Activated CD8-positive, alpha-beta memory T cell treated with anti-CD3 and anti-CD28 coated beads, Interleukin-2, amount 50 U/mL, for 24 hours (primary cell): ENCODE measurements around the gene COQ8A.
"Not testable (repeated sequence)": the region's sequence is repeated elsewhere in the genome, so short reads cannot be mapped to it uniquely, and the experiment has no call there.

Source experiments
- DNase-seq: peaks from one replicate; pipeline ENCODE4 v3.0.0-alpha.2; 2020; ENCODE audit errors: extremely low read depth

The COQ8A gene

GRCh38 chr1:226952118-226952441 lies 12.0 kb downstream of the COQ8A start:
- no peak for DNase-seq

GRCh38 chr1:226953175-226953800 lies 13.2 kb downstream of the COQ8A start:
- no peak for DNase-seq

- DNase-seq, result no peak
Measured at GRCh38 chr1:226954337-226954736, 14.2 kb downstream of the COQ8A start.

- DNase-seq, result no peak
Measured at GRCh38 chr1:226954777-226955176, 14.7 kb downstream of the COQ8A start.

GRCh38 chr1:226955857-226956256 lies 15.8 kb downstream of the COQ8A start:
- DNase-seq, result not testable (repeated sequence)

- no peak for DNase-seq
Measured at GRCh38 chr1:226956942-226957713, 17.0 kb downstream of the COQ8A start.

GRCh38 chr1:226957714-226958113 lies 17.6 kb downstream of the COQ8A start:
- no peak for DNase-seq

GRCh38 chr1:226958300-226958699 lies 18.2 kb downstream of the COQ8A start:
- DNase-seq, result no peak

- no peak for DNase-seq
Measured at GRCh38 chr1:226960256-226960655, 20.2 kb downstream of the COQ8A start.

GRCh38 chr1:226960944-226961765 lies 21.1 kb downstream of the COQ8A start:
- DNase-seq, result no peak

- DNase-seq, result no peak
Measured at GRCh38 chr1:226962421-226963391, 22.6 kb downstream of the COQ8A start.

GRCh38 chr1:226964068-226964425 lies 24.0 kb downstream of the COQ8A start:
- no peak for DNase-seq

GRCh38 chr1:226964611-226965486 lies 24.8 kb downstream of the COQ8A start:
- no peak for DNase-seq

- no peak for DNase-seq
Measured at GRCh38 chr1:226965581-226966440, 25.7 kb downstream of the COQ8A start.

- no peak for DNase-seq
Measured at GRCh38 chr1:226966683-226967082, 26.6 kb downstream of the COQ8A start.

- no peak for DNase-seq
Measured at GRCh38 chr1:226967665-226968064, 27.6 kb downstream of the COQ8A start.

- no peak for DNase-seq
Measured at GRCh38 chr1:226971765-226972164, 31.7 kb downstream of the COQ8A start.

- DNase-seq, result no peak
Measured at GRCh38 chr1:226972931-226973330, 32.8 kb downstream of the COQ8A start.

- DNase-seq, result no peak
Measured at GRCh38 chr1:226973371-226973897, 33.3 kb downstream of the COQ8A start.
